Transverse colon (tissue), 4 donors: ENCODE results near the gene TUBB2B. TPM values are rescaled to one million over a fixed set of nuclear protein-coding genes. Genes with fewer than 3 reads are reported as not detected.
A peak's percentile ranks its signal among the peaks of the same experiment; 100 is the strongest.
"Not testable (repeated sequence)": the region's sequence is repeated elsewhere in the genome, so short reads cannot be mapped to it uniquely, and the experiment has no call there.

Experiments
- DNase-seq: peaks from one replicate; pipeline ENCODE4 v3.0.0-alpha.2; 2019
- H3K27ac ChIP-seq, 4 donors: fragments of 200-600 bp; sonication (generic); 2 replicates each; pipeline ENCODE4 v1.5.1; 2016 to 2018; ENCODE audit warnings: inconsistent platforms in 4 of 4
- H3K27me3 ChIP-seq: fragments of 200-600 bp; sonication (generic); 2 replicates; pipeline ENCODE4 v1.5.1; 2017; ENCODE audit warnings: inconsistent platforms
- H3K36me3 ChIP-seq, 4 donors: fragments of 200-600 bp; sonication (generic); 2 replicates each; pipeline ENCODE4 v1.5.1; 2017 to 2019; ENCODE audit warnings: inconsistent platforms in 4 of 4
- H3K4me1 ChIP-seq, 4 donors: fragments of 200-600 bp; sonication (generic); 2 replicates each; pipeline ENCODE4 v1.5.1; 2017 to 2020; ENCODE audit warnings: inconsistent platforms in 4 of 4
- H3K4me3 ChIP-seq, 4 donors: fragments of 200-600 bp; sonication (generic); 1 replicate in 1 of 4; 2 replicates in 3 of 4; pipeline versions ENCODE4 v1.5.1 to v1.6.1; 2017 to 2019; ENCODE audit warnings: inconsistent platforms in 4 of 4
- H3K9me3 ChIP-seq, 2 donors: fragments of 200-600 bp; sonication (generic); 2 replicates each; pipeline ENCODE4 v1.5.1; 2017 to 2019; ENCODE audit warnings: inconsistent platforms in 2 of 2
- EP300 ChIP-seq: sonication (generic); formaldehyde crosslinking; IDR thresholded peaks from one replicate; pipeline ENCODE4 v1.6.1; 2017; ENCODE audit warnings: antibody characterized with exemption, low read depth
- POLR2A ChIP-seq: fragments of 450-650 bp; IDR thresholded peaks from one replicate; pipeline ENCODE4 v1.6.1; 2016; ENCODE audit warnings: antibody characterized with exemption, mild to moderate bottlenecking, moderate library complexity
- POLR2AphosphoS5 ChIP-seq, 3 donors: sonication (generic); formaldehyde crosslinking; IDR thresholded peaks; one replicate each; pipeline ENCODE4 v1.6.1; 2016; ENCODE audit warnings: antibody characterized with exemption in 3 of 3
- WGBS, 2 donors: methylation state at CpG; one replicate each; pipeline ENCODE4 v1.1.5; 2018; ENCODE audit warnings: low coverage in 1 of 2; 5-methylcytosine and 5-hydroxymethylcytosine counted together
- in situ Hi-C, 4 donors: fragments of 200-750 bp; cut with MboI; loops; one replicate each; pipeline versions ENCODE4 v1.15.0 to v1.15.1; 2017; ENCODE audit warnings: low sequenced_read_pairs in 3 of 4, low pct_ligation_motif_present in 1 of 4, low pct_unique_long_range_greater_than_20kb in 1 of 4
- intact Hi-C: fragments of 100-400 bp; cut with DNase I; formaldehyde crosslinking; loops from one replicate; pipeline ENCODE4 v1.15.1; 2023; ENCODE audit warnings: low total_unique reads
- total RNA-seq, 4 donors: library from RNA; depleted of rRNA; stranded (reverse); fragments of >200 nt; gene quantifications; one replicate each; pipeline ENCODE4 v1.1.0, GENCODE V29; 2016
- TF ChIP-seq, protein P1 (sequence below), 5 experiments: fragments of 200-600 bp in 3 of 5; fragments of 450-650 bp in 2 of 5; sonication (generic) in 3 of 5; IDR thresholded peaks; 1 replicate in 2 of 5; 2 replicates in 3 of 5; pipeline ENCODE4 v1.5.1; 2016 to 2017; ENCODE audit warnings: antibody characterized with exemption in 5 of 5, inconsistent platforms in 3 of 5, mild to moderate bottlenecking in 2 of 5, moderate library complexity in 1 of 5

The TUBB2B gene
- total RNA-seq, 4 donors from 2014 or later = 2.9 to 14.9 (median 9.4) TPM

DNA sequence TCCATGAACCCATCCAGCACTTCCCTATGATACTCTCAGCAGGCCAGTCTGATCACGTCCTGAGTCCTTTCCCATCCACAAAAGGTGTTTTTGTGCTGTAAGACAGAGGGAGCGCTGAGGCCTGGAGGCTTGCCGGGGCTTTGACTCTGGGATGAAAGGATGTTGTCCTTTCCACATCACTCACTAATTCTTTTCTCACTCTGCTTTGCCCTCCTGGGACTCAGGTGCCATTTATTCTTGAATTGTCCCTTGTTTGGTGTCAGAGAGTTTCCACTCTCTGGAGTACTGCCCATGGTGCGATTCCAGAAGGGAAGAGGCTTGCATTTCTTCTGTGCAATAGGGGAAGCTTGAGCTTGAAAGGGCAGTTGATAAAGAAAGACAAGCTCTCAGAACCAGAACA lies 15.3 kb upstream of the TUBB2B start:
- H3K27me3 ChIP-seq = peaks cover 27% of the 10 kb centered on the region
- H3K4me1 ChIP-seq = peaks cover 0 to 8% (median 2%) of the 10 kb centered on the region in 4 donors
- 92% methylated on average over 4 of the region's 4 CpGs; no CpG with 5 or more reads in 1 of the 2 donors for WGBS, 2 donors
- no peak for TF ChIP-seq EP300
- no peak for TF ChIP-seq POLR2AphosphoS5 (IDR thresholded peaks at IDR 0.05)
- no peak for TF ChIP-seq POLR2A
- TF ChIP-seq, protein P1, sequence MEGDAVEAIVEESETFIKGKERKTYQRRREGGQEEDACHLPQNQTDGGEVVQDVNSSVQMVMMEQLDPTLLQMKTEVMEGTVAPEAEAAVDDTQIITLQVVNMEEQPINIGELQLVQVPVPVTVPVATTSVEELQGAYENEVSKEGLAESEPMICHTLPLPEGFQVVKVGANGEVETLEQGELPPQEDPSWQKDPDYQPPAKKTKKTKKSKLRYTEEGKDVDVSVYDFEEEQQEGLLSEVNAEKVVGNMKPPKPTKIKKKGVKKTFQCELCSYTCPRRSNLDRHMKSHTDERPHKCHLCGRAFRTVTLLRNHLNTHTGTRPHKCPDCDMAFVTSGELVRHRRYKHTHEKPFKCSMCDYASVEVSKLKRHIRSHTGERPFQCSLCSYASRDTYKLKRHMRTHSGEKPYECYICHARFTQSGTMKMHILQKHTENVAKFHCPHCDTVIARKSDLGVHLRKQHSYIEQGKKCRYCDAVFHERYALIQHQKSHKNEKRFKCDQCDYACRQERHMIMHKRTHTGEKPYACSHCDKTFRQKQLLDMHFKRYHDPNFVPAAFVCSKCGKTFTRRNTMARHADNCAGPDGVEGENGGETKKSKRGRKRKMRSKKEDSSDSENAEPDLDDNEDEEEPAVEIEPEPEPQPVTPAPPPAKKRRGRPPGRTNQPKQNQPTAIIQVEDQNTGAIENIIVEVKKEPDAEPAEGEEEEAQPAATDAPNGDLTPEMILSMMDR (IDR thresholded peaks at IDR 0.05) = no peak
- no peak for DNase-seq
- H3K36me3 ChIP-seq = no peaks in the 10 kb centered on the region
- intact Hi-C loops = no loop called here
- in situ Hi-C loops = loop anchor here in 1 of 4 donors (10.0 kb wide), 1 partner anchor 248 kb away; the partner anchor contains the start of gene NQO2
- H3K27ac ChIP-seq = no peak overlapping the region
- no peak overlapping the region for H3K4me3 ChIP-seq
- no peaks in the 10 kb centered on the region for H3K9me3 ChIP-seq

DNA sequence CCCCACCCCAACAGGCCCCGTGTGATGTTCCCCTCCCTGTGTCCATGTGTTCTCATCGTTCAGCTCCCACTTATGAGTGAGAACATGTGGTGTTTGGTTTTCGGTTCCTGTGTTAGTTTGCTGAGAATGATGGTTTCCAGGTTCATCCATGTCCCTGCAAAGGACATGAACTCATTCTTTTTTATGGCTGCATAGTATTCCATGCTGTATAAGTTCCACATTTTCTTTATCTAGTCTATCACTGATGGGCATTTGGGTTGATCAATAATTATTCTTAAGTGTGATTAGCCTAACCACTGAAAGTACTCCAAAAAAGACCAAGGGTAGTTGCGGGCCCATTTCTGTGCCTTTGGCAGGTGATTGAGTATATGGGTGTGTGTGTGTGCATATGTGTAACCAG lies 14.3 kb upstream of the TUBB2B start:
- H3K27ac ChIP-seq, DNase-seq, H3K4me3 ChIP-seq, H3K4me1 ChIP-seq, H3K9me3 ChIP-seq, intact Hi-C loops, H3K36me3 ChIP-seq: not testable (repeated sequence)
- in situ Hi-C loops = loop anchor here in 1 of 4 donors (10.0 kb wide), 1 partner anchor 247 kb away; the partner anchor contains the start of gene NQO2
- WGBS, 2 donors = 91 to 94% methylated on average over 2 to 4 of the region's 4 CpGs
- H3K27me3 ChIP-seq = peaks cover 37% of the 10 kb centered on the region

DNA sequence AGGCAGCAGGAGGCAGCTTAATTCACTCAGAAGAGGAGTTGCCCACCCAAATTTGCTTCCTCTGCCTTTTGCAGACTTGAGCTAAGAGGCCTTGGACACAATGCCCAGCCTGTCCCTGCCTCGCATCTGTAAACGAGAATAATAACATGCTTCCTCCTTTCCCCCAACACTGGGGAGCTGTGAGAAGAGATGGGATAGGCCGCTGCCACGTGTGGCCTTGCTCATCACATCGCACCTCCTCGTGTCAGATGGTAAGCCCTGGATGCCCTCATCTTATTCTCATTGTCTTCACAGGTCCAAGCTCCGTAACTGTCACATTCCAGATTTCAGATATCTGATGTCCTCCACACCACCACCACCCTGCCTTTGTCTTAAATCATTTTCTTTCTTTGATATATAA lies 13.1 kb upstream of the TUBB2B start:
- intact Hi-C loops = no loop called here
- TF ChIP-seq EP300 = no peak
- TF ChIP-seq, protein P1 (IDR thresholded peaks at IDR 0.05) = no peak
- no peak for TF ChIP-seq POLR2AphosphoS5 (IDR thresholded peaks at IDR 0.05)
- TF ChIP-seq POLR2A = no peak
- H3K4me1 ChIP-seq = no peaks in the 10 kb centered on the region
- H3K36me3 ChIP-seq = no peaks in the 10 kb centered on the region
- H3K9me3 ChIP-seq = no peaks in the 10 kb centered on the region
- in situ Hi-C loops = loop anchor here in 1 of 4 donors (10.0 kb wide), 1 partner anchor 246 kb away; the partner anchor contains the start of gene NQO2
- H3K27ac ChIP-seq = no peak overlapping the region
- 70 to 75% methylated on average over 2 to 7 of the region's 7 CpGs for WGBS, 2 donors
- H3K4me3 ChIP-seq = no peak overlapping the region
- no peak for DNase-seq
- H3K27me3 ChIP-seq = peaks cover 47% of the 10 kb centered on the region

DNA sequence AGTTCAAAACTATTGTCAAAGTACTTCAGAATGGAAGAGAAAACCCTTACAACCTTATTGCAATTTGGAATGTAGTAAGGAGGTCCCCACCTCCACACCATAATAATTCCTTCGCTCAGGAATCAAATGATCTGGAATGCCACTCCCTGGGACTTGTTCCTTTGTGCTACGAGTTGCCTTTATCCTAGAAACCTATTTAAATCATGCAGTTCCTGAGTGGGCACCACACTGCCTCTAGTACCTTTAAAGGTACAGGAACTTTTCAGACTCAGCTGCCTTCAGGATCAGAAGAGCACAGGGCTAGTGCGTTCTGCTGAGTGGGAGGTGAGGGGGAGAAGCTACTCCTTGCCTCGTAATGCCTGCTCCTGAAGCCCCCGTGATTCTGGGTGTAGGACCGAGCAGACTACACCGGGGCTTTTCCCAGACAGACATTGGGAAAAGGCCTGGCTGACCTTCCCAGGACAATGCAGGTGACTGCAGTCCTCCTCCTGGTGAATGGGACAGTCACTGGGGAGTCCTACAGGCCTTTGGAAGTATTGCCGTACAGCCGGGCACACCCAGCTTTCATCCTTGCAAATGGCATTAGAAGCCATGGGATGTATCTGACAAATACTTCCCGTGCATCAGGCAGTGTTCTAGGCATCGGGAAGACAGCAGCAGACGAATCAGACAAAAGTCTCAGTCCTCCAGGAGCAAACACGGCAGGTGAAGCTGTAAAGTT lies 11.8 kb upstream of the TUBB2B start:
- Histone ChIP-seq H3K9me3 (no peaks in the 10 kb centered on the region), H3K4me3 (no peak overlapping the region), H3K4me1 (no peaks in the 10 kb centered on the region), H3K27ac (no peak overlapping the region), H3K27me3 (peaks cover 58% of the 10 kb centered on the region), H3K36me3 (no peaks in the 10 kb centered on the region)
- TF ChIP-seq, protein P1 (IDR thresholded peaks at IDR 0.05) = peak in 4 of 5 experiments; percentile 14 to 19 (median 15)
- TF ChIP-seq POLR2A = no peak
- TF ChIP-seq EP300 = no peak
- TF ChIP-seq POLR2AphosphoS5 (IDR thresholded peaks at IDR 0.05) = no peak
- intact Hi-C loops (no loop called here), in situ Hi-C loops (no loop called here)
- WGBS, 2 donors = 76 to 78% methylated on average over 6 to 13 of the region's 13 CpGs
- no peak for DNase-seq
